HepG2 (cell line): ENCODE measurements around the gene L3MBTL1. TPM values are rescaled to one million over a fixed set of nuclear protein-coding genes. Genes with fewer than 3 reads are reported as not detected.

Experiments
- ATAC-seq: fragments of 200-7000 bp; cut with Tn5 transposase; 3 replicates; pipeline ENCODE4 v1.9.1; 2020; ENCODE audit warnings: mild to moderate bottlenecking, moderate library complexity
- BruUV-seq: library from RNA; stranded (reverse); fragments of 400-500 nt; replicated peaks from 2 replicates; lab custom pipeline; 2021; lab: Mats Ljungman, UMichigan
- CTCF ChIA-PET: fragments of 300-600 bp; formaldehyde crosslinking; extraction: SDS; loops from one replicate; lab custom pipeline; 2021; ENCODE audit warnings: low total read pairs, inconsistent platforms, low intra/inter-chr PET ratio; lab: Yijun Ruan, JAX
- POLR2A ChIA-PET: fragments of 350-600 bp; sonication (Branson Sonifier 250); formaldehyde crosslinking; loops from one replicate; lab custom pipeline; 2020; ENCODE audit warnings: antibody characterized with exemption, inconsistent platforms; lab: Yijun Ruan, JAX
- DNase-seq: peaks from one replicate; pipeline ENCODE4 v3.0.0-alpha.2; 2015; ENCODE audit warnings: low spot score
- FAIRE-seq: peaks from 3 replicates; lab custom pipeline; 2011; peaks lifted over from hg19 to GRCh38; lab: Jason Lieb, UNC
- H2AFZ ChIP-seq: one replicate; pipeline ENCODE4 v1.6.1; 2011; ENCODE audit warnings: low read length, inconsistent platforms
- H3K27ac ChIP-seq: fragments of 300-600 bp; 3 replicates; pipeline ENCODE4 v1.8.0; 2011; ENCODE audit warnings: mixed run types, mild to moderate bottlenecking, mixed read lengths, low read length, inconsistent platforms; ENCODE audit not compliant: insufficient read depth; ENCODE audit errors: extremely low read length
- H3K27me3 ChIP-seq, 2 experiments: fragments of 200-600 bp in 1 of 2; 2 replicates in 1 of 2; 3 replicates in 1 of 2; pipeline versions ENCODE4 v1.6.0 to v1.8.0; 2011; ENCODE audit warnings: low read length in 2 of 2, mild to moderate bottlenecking in 2 of 2, moderate library complexity in 2 of 2, inconsistent platforms in 1 of 2; ENCODE audit not compliant: insufficient read depth in 2 of 2, control insufficient read depth in 1 of 2
- H3K36me3 ChIP-seq, 2 experiments: fragments of 200-600 bp in 1 of 2; replicated peaks in 1 of 2; 2 replicates in 1 of 2; 3 replicates in 1 of 2; pipeline versions ENCODE4 v1.5.1 to v1.8.0; 2011; ENCODE audit warnings: low read length in 2 of 2, inconsistent platforms in 1 of 2; ENCODE audit not compliant: insufficient read depth in 2 of 2, control insufficient read depth in 1 of 2
- H3K4me1 ChIP-seq: 2 replicates; pipeline ENCODE4 v1.5.1; 2012; ENCODE audit warnings: low read length, inconsistent platforms; ENCODE audit not compliant: insufficient read depth
- H3K4me2 ChIP-seq: 2 replicates; pipeline ENCODE4 v1.6.0; 2011; ENCODE audit warnings: low read depth, low read length, inconsistent platforms
- H3K4me3 ChIP-seq, 3 experiments: fragments of 200-600 bp in 1 of 3; sonication (generic), shearing (Covaris generic) in 1 of 3; replicated peaks in 1 of 3; 2 replicates each; pipeline ENCODE4 v1.5.1; 2011 to 2016; ENCODE audit warnings: low read length in 3 of 3, inconsistent platforms in 2 of 3, low read depth in 2 of 3, mild to moderate bottlenecking in 2 of 3, control low read depth in 1 of 3, mixed read lengths in 1 of 3; ENCODE audit not compliant: insufficient read depth in 1 of 3
- H3K79me2 ChIP-seq: one replicate; pipeline ENCODE4 v1.6.1; 2011; ENCODE audit warnings: low read length, inconsistent platforms; ENCODE audit not compliant: insufficient read depth
- H3K9ac ChIP-seq: 2 replicates; pipeline ENCODE4 v1.6.0; 2011; ENCODE audit warnings: mild to moderate bottlenecking, low read depth, low read length, inconsistent platforms; ENCODE audit not compliant: insufficient read depth
- H3K9me3 ChIP-seq: 2 replicates; pipeline ENCODE4 v1.5.1; 2012; ENCODE audit warnings: mild to moderate bottlenecking, low read length
- H4K20me1 ChIP-seq: 2 replicates; pipeline ENCODE4 v1.6.0; 2011; ENCODE audit warnings: inconsistent platforms, mild to moderate bottlenecking, low read length, moderate library complexity; ENCODE audit not compliant: insufficient read depth
- ATF4 ChIP-seq, 2 experiments: fragments of 450-650 bp in 1 of 2; sonication (generic) in 1 of 2; formaldehyde crosslinking; IDR thresholded peaks; 2 replicates each; pipeline versions ENCODE4 v1.5.0 to v1.8.0; 2020 to 2022; ENCODE audit warnings: mild to moderate bottlenecking in 1 of 2, missing genetic modification reagents in 1 of 2
- CC2D1A ChIP-seq: sonication (generic); formaldehyde crosslinking; IDR thresholded peaks from 2 replicates; pipeline ENCODE4 v1.8.1; 2023; ENCODE audit warnings: mild to moderate bottlenecking, missing genetic modification reagents
- CEBPB ChIP-seq: IDR thresholded peaks from 2 replicates; pipeline ENCODE4 v1.6.1; 2011; ENCODE audit warnings: low read depth, low read length, improper control_type of control experiment, borderline replicate concordance
- FOXA3 ChIP-seq: IDR thresholded peaks from 2 replicates; pipeline ENCODE4 v1.6.1; 2016; ENCODE audit warnings: missing genetic modification reagents, missing compliant biosample characterization
- HNRNPUL1 ChIP-seq: fragments of 200-400 bp; formaldehyde crosslinking; IDR thresholded peaks from 2 replicates; pipeline ENCODE4 v1.6.1; 2017; ENCODE audit warnings: low read depth, mild to moderate bottlenecking, low read length, moderate library complexity
- NFYC ChIP-seq: IDR thresholded peaks from 2 replicates; pipeline ENCODE4 v1.6.1; 2016; ENCODE audit warnings: missing genetic modification reagents, missing compliant biosample characterization
- PLRG1 ChIP-seq: fragments of 450-650 bp; conservative IDR thresholded peaks from 2 replicates; pipeline ENCODE4 v1.6.1; 2016
- RAD51 ChIP-seq: fragments of 450-650 bp; IDR thresholded peaks from 2 replicates; pipeline ENCODE4 v1.6.1; 2016; ENCODE audit warnings: borderline replicate concordance
- SP4 ChIP-seq: sonication (generic); formaldehyde crosslinking; IDR thresholded peaks from 2 replicates; pipeline ENCODE4 v1.8.1; 2023; ENCODE audit warnings: mild to moderate bottlenecking, missing genetic modification reagents
- SRF ChIP-seq: IDR thresholded peaks from 2 replicates; pipeline ENCODE4 v1.6.1; 2011; ENCODE audit warnings: mild to moderate bottlenecking, low read depth, low read length, moderate library complexity
- TOE1 ChIP-seq: sonication (generic); formaldehyde crosslinking; IDR thresholded peaks from 2 replicates; pipeline ENCODE4 v1.4.0; 2020; ENCODE audit warnings: mild to moderate bottlenecking, missing genetic modification reagents
- U2AF1 ChIP-seq: fragments of 200-400 bp; formaldehyde crosslinking; optimal IDR thresholded peaks from 2 replicates; pipeline ENCODE3; 2017; ENCODE audit warnings: mild to moderate bottlenecking, low read depth, low read length
- ZFP36 ChIP-seq: fragments of 150-350 bp; IDR thresholded peaks from 2 replicates; pipeline ENCODE4 v1.6.1; 2018; ENCODE audit warnings: borderline replicate concordance, low read length, low read depth; ENCODE audit not compliant: partially characterized antibody
- ZFP37 ChIP-seq: sonication (generic); formaldehyde crosslinking; IDR thresholded peaks from 2 replicates; pipeline ENCODE4 v1.4.0; 2020; ENCODE audit warnings: missing genetic modification reagents, borderline replicate concordance
- ZKSCAN1 ChIP-seq: fragments of 150-350 bp; IDR thresholded peaks from 2 replicates; pipeline ENCODE4 v1.6.1; 2014; ENCODE audit warnings: low read length
- ZNF12 ChIP-seq: sonication (generic); formaldehyde crosslinking; IDR thresholded peaks from 2 replicates; pipeline ENCODE4 v1.5.0; 2020; ENCODE audit warnings: missing genetic modification reagents
- ZSCAN30 ChIP-seq: sonication (generic); formaldehyde crosslinking; IDR thresholded peaks from 2 replicates; pipeline ENCODE4 v1.5.0; 2020; ENCODE audit warnings: mild to moderate bottlenecking, missing genetic modification reagents
- WGBS: methylation state at CpG from one replicate; pipeline ENCODE4 v1.1.6; 2017; ENCODE audit warnings: low lambda C conversion rate; 5-methylcytosine and 5-hydroxymethylcytosine counted together
- in situ Hi-C: cut with HindIII; loops from 2 replicates; pipeline ENCODE4 v1.10.0; 2017; ENCODE audit warnings: low pct_unique_long_range_greater_than_20kb; ENCODE audit not compliant: extremely low pct_ligation_motif_present
- intact Hi-C: fragments of 100-400 bp; cut with micrococcal nuclease; formaldehyde crosslinking; loops from one replicate; pipeline ENCODE4 v1.10.0; 2022; ENCODE audit not compliant: unreplicated experiment
- polyA plus RNA-seq, 8 experiments: library from polyadenylated mRNA; depleted of rRNA in 3 of 8; stranded (reverse) in 7 of 8; unstranded in 1 of 8; fragments of >200 nt; fragmentation: Illumina TruSeq in 4 of 8; extraction: Trizol in 4 of 8; gene quantifications; 2 replicates each; pipeline versions ENCODE4 v1.2.1 to v1.2.3, GENCODE V29; 2011 to 2016; ENCODE audit warnings: low read depth in 4 of 8, missing spikeins in 1 of 8, mixed read lengths in 1 of 8; ENCODE audit not compliant: insufficient read depth in 1 of 8
- total RNA-seq, 5 experiments: library from RNA; depleted of rRNA; stranded (reverse); fragments of >200 nt; fragmentation: Illumina TruSeq; extraction: Trizol; gene quantifications; 2 replicates each; pipeline ENCODE4 v1.2.3, GENCODE V29; 2016; ENCODE audit warnings: low read depth in 1 of 5

Gene L3MBTL1
- total and polyA plus RNA-seq, 2 of the 13 experiments (the other 11 are each of a cell fraction or from before 2014, with no cell fraction given): 9.0 to 17.8 TPM

- Histone ChIP-seq H3K4me1 (no peaks in the 10 kb centered on the region), H3K4me2 (no peak overlapping the region), H3K27me3 (no peaks in the 10 kb centered on the region; a peak in 1 of 5 replicates), H3K79me2 (no peaks in the 10 kb centered on the region), H3K9ac (no peak overlapping the region), H3K9me3 (no peaks in the 10 kb centered on the region), H4K20me1 (no peaks in the 10 kb centered on the region), H2AFZ (no peak overlapping the region), H3K4me3 (no peak overlapping the region), H3K36me3 (no peaks in the 10 kb centered on the region)
- CTCF ChIA-PET: no interaction called here
- no peak for FAIRE-seq
- 30% methylated on average over 4 of the region's 4 CpGs for WGBS
- no TSS peak for BruUV-seq
- no peak for ATAC-seq
- intact Hi-C loops: no loop called here
- no peak for DNase-seq
- POLR2A ChIA-PET: interaction anchor here (1.1 to 3.3 kb wide), 2 partner anchors 12 to 20 kb away, joined by 5 to 14 read pairs; partner anchors contain the start of gene SRSF6
- TF ChIP-seq SP4 (CRISPR knock-in tag): no peak
- TF ChIP-seq, all 625 proteins: peak for 0
- in situ Hi-C loops: no loop called here
- no peak overlapping the region for H3K27ac ChIP-seq
These were observed 29.9 kb upstream of the L3MBTL1 start for GRCh38 chr20:43477619-43478018.

GRCh38 chr20:43490038-43490437, 17.5 kb upstream of the L3MBTL1 start:
- Histone ChIP-seq H3K4me1 (no peaks in the 10 kb centered on the region), H3K4me3 (no peak overlapping the region), H2AFZ (no peak overlapping the region), H3K36me3 (no peaks in the 10 kb centered on the region), H3K79me2 (no peaks in the 10 kb centered on the region), H4K20me1 (no peaks in the 10 kb centered on the region), H3K9ac (no peak overlapping the region)
- no peak for DNase-seq
- POLR2A ChIA-PET: interaction anchor here (1.2 to 1.3 kb wide), 3 partner anchors 24 to 33 kb away, joined by 4 to 6 read pairs (median 6); partner anchors contain the start of gene SRSF6
- FAIRE-seq: no peak
- BruUV-seq: no TSS peak
- intact Hi-C loops: no loop called here
- no peak for TF ChIP-seq ZKSCAN1
- no peak for TF ChIP-seq HNRNPUL1
- TF ChIP-seq NFYC (CRISPR knock-in tag): 0 out of 2 replicates have a peak, but pooled peaks have one; percentile 14
- TF ChIP-seq PLRG1: no peak
- TF ChIP-seq ZFP36: no peak
- TF ChIP-seq ATF4 (CRISPR knock-in tag; IDR thresholded peaks at IDR 0.05): peak in 1 of 2 experiments; percentile 66; a peak in 2 of 4 replicates
- peak; percentile 32; the same call in 1 of the 2 replicates for TF ChIP-seq FOXA3
- no peak for TF ChIP-seq CC2D1A (CRISPR knock-in tag)
- no peak for TF ChIP-seq U2AF1
- no peak for TF ChIP-seq ZSCAN30 (CRISPR knock-in tag)
- TF ChIP-seq SRF: peak; percentile 83
- no peak for TF ChIP-seq RAD51
- TF ChIP-seq CEBPB: peak; percentile 32; the same call in 1 of the 2 replicates
- no peak for TF ChIP-seq TOE1 (CRISPR knock-in tag)
- TF ChIP-seq ZFP37 (CRISPR knock-in tag): no peak
- no peak for TF ChIP-seq ZNF12 (CRISPR knock-in tag)
- TF ChIP-seq, all 625 proteins: peak for 5
- CTCF ChIA-PET: no interaction called here
- no peaks in the 10 kb centered on the region for H3K27me3 ChIP-seq
- peak; percentile 47; the same call in 2 of the 3 replicates for ATAC-seq
- peaks cover 9% of the 10 kb centered on the region for H3K9me3 ChIP-seq
- in situ Hi-C loops: no loop called here
- no peak overlapping the region for H3K27ac ChIP-seq
- H3K4me2 ChIP-seq: 0 out of 2 replicates have a peak overlapping the region, but pooled peaks have one; percentile 37
- WGBS: 53% methylated on average over 2 of the region's 2 CpGs
